Measurements from ENCODE around the gene ZNF674.
"Not testable (repeated sequence)": the region's sequence is repeated elsewhere in the genome, so short reads cannot be mapped to it uniquely, and the experiment has no call there.

The ZNF674 gene

DNA sequence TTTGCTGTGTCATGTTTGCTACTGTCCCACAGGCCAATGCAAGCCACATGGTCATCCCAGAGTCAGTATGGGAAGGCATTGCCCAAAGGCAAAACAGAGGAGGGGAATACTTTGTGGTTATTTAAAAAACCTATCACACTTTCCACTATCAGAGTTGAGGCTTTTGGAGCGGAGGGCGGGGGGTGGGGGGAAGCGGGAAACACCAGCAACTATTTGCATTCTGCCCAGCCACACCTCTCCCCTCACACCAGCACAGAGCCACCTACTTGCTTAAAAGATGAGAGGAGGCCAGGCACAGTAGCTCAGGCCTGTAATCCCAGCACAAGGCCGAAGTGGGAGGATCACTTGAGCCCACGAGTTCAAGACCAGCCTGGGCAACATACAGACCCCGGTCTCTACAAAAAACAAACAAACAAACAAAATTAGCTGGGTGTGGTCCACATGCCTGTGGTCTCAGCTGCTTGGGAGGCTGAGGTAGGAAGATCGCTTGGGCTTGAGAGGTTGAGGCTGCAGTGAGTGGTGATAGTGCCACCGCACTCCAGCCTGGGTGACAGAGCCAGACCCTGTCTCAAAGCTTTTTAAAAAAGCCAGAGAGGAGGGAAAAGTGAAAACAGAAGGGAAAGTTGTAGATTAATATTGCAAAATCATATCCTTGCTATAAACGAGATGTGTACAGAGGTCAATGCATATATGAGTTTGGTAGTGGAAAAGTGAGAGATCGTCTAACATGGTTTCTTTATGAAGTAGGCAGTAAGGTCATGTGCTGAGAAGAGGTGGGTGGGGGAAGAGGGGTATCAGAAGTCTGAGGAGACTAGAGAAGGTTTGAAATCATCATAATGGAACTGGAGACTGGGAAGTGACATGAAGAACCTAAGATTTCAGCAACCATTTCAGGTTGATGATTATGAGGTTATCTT is 26.5 kb upstream of the ZNF674 start:
- DNase-seq (ENCODE audit: low read depth in 2 of 2): no peak

DNA sequence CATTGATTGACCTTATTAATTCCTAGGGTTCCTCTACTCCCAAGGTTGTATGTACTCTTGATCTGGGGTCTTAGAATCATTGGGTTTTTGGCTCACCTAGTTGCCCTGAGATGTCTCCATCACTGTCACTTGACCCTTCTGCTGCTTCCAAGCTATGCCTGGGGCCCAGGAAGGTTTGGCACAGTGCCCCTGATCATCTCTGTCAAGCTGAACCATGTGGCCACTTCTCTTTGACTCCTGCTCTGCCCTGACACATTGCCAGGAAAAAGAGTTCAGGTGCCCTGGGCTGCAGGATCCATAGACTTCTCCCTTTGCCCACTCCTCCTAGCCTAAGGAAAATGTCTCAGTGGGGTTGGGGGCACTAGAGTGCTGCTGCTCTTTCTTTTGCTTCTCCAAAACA is 24.4 kb upstream of the ZNF674 start:
- DNase-seq (ENCODE audit: low read depth in 2 of 2): no peak

DNA sequence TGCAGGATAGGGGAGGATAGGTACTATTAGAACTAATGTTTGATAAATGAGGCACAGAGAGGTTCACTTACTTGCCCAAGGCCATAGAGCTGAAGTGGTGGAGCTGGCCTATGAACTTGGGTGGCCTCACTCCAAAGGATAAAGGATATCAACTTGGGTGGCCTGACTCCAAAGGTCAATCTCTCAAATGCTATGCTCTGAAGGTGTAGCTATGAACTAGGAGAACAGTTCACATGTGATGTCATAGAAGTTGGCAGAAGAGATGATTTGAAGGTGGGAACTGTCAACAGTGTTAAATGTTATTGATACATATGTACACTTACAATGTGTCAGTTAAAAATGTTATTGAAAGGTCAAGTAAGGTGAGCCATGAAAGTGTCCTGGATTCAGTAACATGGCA is 22.2 kb upstream of the ZNF674 start:
- no peak for DNase-seq (ENCODE audit: low read depth in 2 of 2)

DNA sequence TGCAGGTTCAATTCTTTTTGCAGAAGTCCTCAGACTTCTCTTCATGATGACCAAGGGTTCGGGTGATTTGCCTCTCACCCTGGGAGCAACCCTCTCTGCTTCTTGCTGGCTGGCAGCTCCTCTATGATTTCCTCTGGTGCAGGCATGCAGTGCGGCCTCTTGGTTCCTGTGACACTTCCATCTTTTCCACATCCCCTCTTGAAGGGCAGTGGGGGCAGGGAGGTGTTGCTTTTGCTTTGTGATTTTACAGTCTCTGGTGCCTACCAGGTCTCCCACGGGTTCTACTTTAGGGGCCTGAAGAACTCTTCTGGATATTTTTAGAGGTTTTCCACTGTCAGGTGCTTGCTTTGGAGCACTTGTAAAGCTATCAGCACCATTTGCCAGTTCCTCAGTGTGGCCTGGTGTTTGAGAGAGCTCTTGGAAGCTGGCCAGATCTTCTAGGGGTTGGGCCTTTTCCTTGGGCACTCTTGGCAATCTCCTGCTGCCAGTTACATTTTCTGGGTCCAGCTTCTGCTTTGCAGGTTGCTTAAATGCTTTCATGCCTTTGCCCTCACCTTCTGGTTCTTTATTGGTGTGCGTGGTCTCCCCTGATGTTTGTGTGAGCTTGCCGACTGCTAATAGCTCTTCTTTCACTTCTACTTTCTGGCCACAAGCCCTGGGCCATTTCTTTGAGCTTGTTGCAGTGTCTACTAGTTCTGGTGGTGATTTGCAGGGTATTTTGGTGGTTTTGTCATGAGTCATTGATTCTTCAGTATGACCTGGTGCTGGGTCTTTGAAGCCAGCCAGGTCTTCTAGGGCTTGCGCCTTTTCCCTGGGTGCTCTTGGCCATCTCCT is 16.8 kb upstream of the ZNF674 start:
- DNase-seq (ENCODE audit: low read depth in 2 of 2): no peak

DNA sequence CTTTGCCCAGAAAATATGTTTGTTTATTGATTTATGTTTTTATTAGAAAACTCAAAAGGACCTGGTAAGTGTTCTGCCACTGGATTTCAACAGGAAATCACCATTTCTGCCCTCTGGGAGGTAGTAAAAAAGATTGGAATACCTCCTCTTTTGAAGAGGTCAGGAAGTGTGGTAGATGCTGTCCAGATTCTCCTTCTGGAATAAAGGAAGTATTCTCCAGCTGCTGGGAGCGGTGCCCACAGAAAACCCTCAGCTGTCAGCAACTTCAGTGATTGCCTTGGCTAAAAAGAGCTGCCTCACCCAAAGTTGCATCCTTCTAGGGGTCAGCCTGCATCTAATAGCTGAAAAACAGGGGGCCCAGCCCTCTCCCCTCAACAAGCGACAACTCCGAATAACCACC is 13.8 kb upstream of the ZNF674 start:
- DNase-seq (ENCODE audit: low read depth in 2 of 2): no peak

DNA sequence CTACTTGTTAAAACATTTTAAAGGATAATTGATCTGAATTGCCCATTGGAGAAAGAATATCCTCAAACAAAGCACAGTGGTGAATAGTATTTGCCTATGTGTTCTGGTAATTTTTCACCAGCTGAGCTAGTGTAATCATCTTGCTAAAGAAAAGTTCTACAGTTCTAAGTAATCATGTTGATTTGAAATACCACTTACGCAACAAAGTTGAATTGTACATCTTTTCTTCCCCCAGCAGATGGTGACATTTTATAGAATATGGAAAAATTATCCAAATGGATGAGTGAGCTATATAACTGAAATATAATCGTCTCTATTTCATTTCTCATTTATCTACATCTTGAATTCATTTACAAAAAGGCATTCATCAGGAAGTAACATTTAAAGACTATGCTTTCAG is 9.7 kb upstream of the ZNF674 start:
- DNase-seq (ENCODE audit: low read depth in 2 of 2): no peak

DNA sequence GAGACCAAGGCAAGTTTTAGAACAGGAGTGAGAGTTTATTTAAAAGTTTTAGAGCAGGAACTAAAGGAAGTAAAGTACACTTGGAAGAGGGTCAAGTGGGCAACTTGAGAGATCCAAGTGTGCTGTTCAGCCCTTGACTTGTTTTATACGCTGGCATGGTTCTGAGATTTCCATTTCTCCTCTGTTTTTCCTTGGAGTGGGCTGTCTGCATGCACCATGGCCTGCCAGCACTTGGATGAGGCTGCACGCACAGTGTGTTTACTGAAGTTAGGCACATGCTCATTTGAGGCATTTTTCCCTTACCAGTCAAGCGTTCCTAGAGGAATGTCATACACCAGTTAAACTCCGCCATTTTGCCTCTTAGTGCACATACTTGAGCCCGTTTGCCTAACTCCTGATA is 8.7 kb upstream of the ZNF674 start:
- DNase-seq (ENCODE audit: low read depth in 2 of 2): no peak

DNA sequence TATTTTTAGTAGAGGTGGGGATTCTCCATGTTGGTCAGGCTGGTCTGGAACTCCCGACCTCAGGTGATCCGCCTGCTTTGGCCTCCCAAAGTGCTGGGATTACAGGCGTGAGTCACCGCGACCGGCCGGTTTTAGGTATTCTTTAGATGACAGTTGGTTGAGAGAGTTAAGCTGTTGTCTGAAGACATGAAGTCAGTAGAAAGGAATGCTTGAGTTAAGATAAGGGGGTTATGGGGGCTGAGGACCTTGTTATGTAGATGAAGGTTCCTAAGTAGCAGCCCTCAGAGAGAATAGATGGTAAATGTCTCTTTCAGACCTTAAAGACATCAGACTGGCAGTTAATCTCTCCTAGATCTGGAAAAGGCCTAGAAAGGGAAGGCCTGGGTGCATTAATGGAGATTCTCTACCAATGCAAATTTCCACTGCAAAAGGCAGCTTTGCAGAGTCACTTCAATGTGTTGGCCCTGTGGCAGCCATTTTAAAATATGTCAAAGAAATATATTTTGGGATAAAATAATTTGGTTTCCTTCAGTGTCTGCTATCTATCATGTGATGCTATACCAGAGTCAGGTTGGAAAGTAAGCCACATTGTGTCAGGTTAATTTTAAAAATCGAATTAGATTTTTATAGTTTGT is 6.4 kb upstream of the ZNF674 start:
- DNase-seq (ENCODE audit: low read depth in 2 of 2): no peak

DNA sequence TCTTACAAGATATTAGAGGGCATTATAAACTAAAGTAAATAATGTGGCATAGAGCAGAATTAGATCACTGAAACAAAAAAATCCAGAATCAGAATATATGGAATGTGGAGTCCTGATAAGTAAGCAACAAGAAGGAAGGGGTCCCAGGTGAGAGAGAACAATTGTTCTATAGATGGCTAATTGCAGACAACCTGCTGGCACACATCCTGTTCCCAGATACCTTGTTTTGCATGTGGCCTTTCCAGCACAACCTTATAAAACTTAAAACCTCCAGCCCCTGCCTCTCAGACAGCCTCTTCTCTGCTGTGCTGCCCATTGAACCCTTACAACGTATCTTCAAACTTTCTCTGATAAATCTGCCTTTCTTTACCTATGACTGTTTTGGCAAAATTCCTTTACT is 4.7 kb upstream of the ZNF674 start:
- no peak for DNase-seq (ENCODE audit: low read depth in 2 of 2)

DNA sequence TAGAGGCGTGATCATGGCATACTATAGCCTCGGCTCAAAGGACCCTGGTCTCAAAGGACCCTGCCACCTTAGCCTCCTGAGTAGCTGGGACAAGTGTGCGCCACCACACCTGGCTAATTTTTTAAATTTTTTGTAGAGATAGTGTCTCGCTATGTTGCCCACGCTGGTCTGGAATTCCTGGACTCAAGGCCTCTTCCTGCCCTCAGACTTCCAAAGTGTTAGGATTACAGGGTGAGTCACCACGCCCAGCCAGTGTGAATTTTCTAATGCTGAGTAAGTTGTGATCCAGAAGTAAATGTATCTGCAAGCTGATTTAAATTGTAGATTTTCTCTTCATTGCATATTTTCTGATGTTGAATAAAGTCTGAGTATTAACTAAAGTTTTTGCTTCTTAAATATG is 2.6 kb upstream of the ZNF674 start:
- no peak for DNase-seq (ENCODE audit: low read depth in 2 of 2)

DNA sequence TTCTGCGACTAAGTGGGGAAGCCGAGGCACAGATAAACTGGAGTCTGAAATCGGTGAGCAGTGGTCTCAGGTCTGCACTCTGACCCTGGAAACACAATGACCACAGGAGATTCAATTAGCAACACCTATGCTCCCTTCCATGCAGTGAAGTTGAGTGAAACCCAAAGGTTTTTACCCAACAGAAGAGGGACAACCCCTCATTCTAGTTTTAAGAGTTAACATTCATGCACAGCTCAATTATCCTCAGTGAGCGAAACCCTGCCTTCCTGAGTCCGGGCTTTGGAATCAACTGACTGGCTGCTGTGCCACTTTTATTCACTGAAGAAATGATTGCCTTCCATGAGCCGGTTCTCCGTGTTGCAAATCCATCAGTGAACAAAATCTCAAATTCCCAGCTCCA is 694 bp downstream of the ZNF674 start:
- not testable (repeated sequence) for DNase-seq (ENCODE audit: low read depth in 2 of 2)

DNA sequence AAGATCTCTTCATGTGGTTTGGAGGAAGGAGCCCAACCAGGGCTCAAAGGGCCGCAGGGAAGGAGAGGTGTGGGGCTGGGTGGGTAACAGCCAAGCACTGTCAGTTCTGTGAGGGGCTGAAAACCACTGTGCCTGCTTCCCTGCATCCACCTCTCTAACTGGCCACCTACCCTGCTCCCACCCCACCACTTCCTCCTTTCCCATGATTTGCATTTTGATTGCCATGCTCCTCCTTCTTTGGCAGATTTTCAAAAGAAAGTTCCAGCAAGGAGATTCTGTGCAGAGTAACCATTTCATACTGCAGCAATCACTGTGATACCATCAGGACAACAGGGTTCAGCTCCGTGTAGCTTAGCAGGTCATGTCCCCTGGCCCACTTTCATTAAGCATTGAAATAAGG is 1.8 kb downstream of the ZNF674 start:
- DNase-seq (ENCODE audit: low read depth in 2 of 2): no peak

DNA sequence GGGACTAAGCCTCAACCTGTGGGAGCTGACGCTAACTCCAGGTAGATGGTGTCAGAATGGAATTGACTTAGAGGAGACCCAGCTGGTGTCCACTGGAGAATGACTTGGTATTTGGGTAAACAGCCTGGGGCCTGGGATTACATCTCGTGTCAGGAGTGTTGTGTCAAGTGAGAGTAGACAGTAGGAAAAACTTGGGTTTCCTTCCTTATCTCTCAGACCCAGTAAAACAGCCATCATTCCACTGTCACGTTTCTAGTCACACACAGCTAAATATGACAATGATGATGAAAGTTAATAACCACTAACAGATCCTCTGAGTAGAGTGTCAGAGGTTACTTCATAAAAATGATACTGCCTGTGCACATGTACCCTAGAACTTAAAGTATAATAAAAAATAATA is 13.8 kb downstream of the ZNF674 start:
- no peak for DNase-seq (ENCODE audit: low read depth in 2 of 2)

DNA sequence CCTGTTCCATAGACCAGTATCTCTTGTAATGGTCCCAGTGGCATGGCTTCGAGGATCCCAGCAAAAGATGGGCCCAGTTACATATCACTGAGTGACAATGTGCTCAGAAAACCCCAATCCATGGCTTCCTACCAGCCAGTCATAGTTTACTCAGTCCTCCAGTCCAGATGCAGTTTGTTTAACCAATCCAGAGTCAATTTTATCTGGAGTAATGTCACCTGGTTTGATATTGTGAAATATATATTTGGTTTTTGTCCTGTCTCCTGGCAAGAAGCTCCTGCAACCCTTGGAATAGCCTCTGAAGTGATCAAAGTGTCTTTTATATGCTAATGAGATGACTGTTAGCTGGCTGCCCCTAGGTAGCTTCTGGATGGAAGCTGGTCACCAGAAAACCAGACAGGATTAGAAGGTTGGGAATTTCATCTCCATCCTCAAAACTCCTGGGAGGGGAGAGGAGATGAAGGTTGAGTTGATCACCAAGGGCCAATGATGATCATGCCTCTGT is 14.8 kb downstream of the ZNF674 start:
- DNase-seq (ENCODE audit: low read depth in 2 of 2): not testable (repeated sequence)

DNA sequence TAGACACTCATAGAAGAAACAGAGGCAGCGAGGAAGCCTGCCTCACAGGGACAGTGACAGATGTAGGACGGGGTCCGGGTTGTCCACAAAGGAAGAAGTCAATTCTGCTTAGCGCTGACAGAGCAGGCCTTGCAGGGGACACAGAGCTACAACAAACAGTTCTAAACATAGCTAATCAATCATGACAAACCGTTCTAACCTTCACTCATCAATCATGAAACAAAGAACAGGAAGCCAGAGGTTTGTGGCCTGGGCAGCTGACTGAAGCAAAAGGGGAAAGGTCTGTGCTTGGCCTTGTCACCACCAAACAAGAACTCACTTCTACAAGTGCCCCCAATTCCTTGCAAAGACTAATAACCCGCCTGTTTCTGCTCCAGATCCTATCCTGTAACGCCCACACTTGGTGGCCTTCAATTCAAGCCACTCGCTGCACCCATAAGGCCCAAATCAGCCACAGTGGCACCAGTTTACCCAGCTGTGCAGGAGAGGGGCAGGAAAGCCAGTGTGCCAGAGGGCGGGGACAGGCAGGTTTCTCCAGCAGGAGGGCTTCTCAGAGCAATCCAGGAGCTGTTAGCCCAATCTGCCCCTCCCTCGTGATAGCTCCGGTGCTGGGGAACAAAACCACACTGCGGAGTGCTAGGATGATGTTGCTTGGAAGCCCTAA is 15.3 kb downstream of the ZNF674 start:
- not testable (repeated sequence) for DNase-seq (ENCODE audit: low read depth in 2 of 2)

DNA sequence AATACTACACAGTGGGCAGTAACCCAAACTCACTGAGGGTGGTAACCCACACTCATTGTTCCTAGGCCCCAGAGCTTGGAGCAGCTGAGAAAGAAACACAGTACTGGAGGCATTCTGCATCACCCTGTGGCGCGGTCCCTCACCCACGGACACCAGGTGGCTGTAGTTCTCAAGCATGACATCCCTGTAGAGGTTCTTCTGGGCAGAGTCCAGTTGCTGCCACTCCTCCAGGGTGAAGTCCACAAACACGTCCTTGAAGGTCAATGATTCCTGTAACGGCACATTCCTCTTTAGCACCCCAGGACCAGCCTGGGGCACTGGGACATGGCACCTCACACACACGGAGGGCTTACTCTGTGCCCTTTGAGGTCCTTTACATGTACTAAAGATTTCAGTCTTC is 16.6 kb downstream of the ZNF674 start:
- not testable (repeated sequence) for DNase-seq (ENCODE audit: low read depth in 2 of 2)

DNA sequence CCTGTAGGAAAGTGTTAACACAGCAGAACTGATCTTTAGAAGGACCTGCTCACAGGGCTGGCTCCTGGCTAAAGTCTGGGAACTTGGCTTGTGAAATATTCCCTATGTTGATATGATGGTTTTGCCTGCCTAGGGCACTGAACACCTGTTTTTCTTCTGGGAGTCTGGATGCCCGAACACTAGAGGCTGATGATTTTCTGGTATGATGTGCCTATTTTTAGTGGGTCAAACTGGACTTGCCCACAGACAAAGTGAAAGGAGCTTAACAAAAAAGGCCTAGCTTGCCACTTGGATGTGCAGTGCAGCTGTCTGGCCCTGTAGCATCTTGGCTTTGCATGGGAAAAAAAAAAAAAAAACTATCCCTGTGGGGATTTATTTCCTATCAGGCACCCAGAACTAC is 39.1 kb downstream of the ZNF674 start:
- DNase-seq (ENCODE audit: low read depth in 2 of 2): no peak

DNA sequence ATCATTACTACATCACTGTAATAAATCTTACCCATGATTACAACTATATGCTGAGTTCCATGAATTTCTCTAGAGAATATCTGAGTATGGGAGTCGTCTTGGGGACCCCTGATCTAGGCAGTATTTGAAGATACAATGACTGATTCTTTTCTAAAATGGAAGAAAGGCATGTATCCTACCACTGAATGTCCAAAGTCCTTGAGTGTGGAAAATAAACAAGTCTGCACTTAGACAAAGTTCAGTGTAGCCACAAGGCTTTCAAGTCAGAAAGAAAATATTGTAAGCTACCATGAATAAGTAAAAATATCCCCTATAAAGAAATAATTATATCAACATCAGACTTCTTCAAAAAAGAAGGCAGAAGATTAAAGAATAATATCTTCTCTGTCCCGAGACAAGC is 42.4 kb downstream of the ZNF674 start:
- DNase-seq (ENCODE audit: low read depth in 2 of 2): no peak

DNA sequence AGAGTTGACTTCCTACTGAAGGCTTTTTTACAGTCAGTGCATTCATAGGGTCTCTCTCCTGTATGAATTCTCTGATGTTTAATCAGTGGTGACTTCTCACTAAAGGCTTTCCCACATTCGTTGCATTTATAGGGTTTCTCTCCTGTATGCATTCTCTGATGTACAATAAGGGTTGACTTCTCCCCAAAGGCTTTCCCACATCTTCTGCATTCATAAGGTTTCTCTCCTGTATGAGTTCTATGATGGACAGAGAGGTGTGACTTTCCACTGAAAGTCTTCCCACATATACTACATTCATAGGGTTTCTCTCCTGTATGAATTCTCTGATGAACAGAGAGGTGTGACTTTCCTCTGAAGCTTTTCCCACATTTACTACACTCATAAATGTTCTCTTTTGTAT is 45.2 kb downstream of the ZNF674 start:
- DNase-seq (ENCODE audit: low read depth in 2 of 2): no peak

DNA sequence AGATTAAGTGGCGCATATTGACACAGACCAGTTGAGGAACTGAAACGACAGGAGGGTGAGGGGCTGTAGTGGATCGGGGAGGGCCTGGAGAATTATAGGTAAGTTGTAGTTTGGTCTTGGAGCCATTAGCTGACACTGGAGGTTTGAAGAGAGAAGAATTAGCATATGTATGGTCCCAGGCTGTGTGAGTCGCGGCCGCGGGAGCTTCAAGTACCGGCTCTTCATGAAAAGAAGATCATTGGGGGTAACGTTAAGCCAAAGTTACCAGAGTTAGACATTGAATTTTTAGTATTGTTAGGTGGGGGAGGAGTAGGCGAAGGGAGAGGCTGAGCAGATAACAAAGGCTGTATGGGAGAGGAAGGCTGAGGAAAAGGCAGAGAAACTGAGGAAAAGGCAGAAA is 56.5 kb downstream of the ZNF674 start:
- no peak for DNase-seq (ENCODE audit: low read depth in 2 of 2)

DNA sequence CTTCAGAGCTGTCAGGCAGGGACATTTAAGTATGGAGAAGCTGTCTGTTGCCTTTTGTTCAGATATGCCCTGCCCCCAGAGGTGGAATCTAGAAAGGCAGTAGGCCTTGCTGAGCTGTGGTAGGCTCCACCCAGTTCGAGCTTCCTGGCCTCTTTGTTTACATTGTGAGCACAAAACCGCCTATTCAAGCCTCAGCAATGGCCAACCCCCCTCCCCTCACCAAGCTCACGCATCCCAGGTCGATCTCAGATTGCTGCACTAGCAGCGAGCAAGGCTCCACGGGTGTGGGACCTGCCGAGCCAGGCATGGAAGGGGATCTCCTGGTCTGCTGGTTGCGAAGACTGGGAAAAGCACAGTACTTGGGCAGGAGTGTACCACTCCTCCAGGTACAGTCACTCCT is 59.3 kb downstream of the ZNF674 start:
- DNase-seq (ENCODE audit: low read depth in 2 of 2): no peak

DNA sequence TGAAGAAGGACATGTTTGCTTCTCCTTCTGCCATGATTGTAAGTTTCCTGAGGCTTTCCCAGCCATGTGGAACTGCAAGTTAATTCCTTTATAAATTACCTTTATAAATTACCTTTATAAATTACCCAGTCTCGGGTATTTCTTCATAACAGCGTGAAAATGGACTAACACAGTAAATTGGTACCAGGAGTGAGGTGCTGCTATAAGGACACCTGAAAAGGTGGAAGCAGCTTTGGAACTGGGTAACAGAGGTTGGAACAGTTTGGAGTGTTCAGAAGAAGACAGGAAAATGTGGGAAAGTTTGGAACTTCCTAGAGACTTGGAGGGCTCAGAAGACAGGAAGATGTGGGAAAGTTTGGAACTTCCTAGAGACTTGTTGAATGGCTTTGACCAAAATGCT is 66.6 kb downstream of the ZNF674 start:
- not testable (repeated sequence) for DNase-seq (ENCODE audit: low read depth in 2 of 2)

All from stimulated activated CD8-positive, alpha-beta memory T cell treated with anti-CD3 and anti-CD28 coated beads, Interleukin-7, amount 100 ng/mL, for 1 hour (primary cell).